ENCODE measurements around the gene USP40. TPM values are rescaled to one million over a fixed set of nuclear protein-coding genes. Genes with fewer than 3 reads are reported as not detected.

The USP40 gene
- total and polyA plus RNA-seq, 2 experiments from 2014 or later, result 20.4 to 25.9 TPM

- Histone ChIP-seq H4K20me1 (ENCODE audit: insufficient read depth, poor library complexity, severe bottlenecking) (no peaks in the 10 kb centered on the region), H3K4me2 (no peak overlapping the region), H3K4me1 (ENCODE audit: insufficient read depth) (no peaks in the 10 kb centered on the region), H3K9me2 (replicated peaks; ENCODE audit: insufficient read depth) (no peaks in the 10 kb centered on the region), H2AFZ (no peak overlapping the region), H3K36me3 (replicated peaks; ENCODE audit: insufficient read depth, low read depth) (no peaks in the 10 kb centered on the region), H3K4me3 (no peak overlapping the region), H3K9me3 (ENCODE audit: low read depth) (no peaks in the 10 kb centered on the region), H3K27me3 (no peaks in the 10 kb centered on the region), H3K27ac (no peak overlapping the region), H3K79me2 (no peaks in the 10 kb centered on the region)
- WGBS (ENCODE audit: low lambda C conversion rate, missing lambda C conversion rate), result 96% methylated on average over 15 of the region's 15 CpGs
- TF ChIP-seq CTCF (IDR thresholded peaks at IDR 0.05; ENCODE audit: poor library complexity) (no peak), EZH2phosphoT487 (IDR thresholded peaks at IDR 0.05; ENCODE audit: low read depth, severe bottlenecking, unreplicated experiment) (no peak), EZH2 (IDR thresholded peaks at IDR 0.05; ENCODE audit: borderline replicate concordance) (no peak)
- no peak for DNase-seq (ENCODE audit: low spot score)
These were observed 118.9 kb downstream of the USP40 start for GRCh38 chr2:233447506-233448219.

- no peaks in the 10 kb centered on the region for H3K27me3 ChIP-seq
These were observed 119.8 kb downstream of the USP40 start for GRCh38 chr2:233446606-233447305.

GRCh38 chr2:233446121-233446520 lies 120.5 kb downstream of the USP40 start:
- H3K4me1 ChIP-seq (ENCODE audit: insufficient read depth), result no peaks in the 10 kb centered on the region
- H3K36me3 ChIP-seq (replicated peaks; ENCODE audit: insufficient read depth, low read depth), result no peaks in the 10 kb centered on the region
- WGBS (ENCODE audit: low lambda C conversion rate, missing lambda C conversion rate), result 100% methylated on average over 1 of the region's 1 CpG

More at GRCh38 chr2:233446606-233447305, 119.8 kb downstream of the USP40 start:
- Histone ChIP-seq H3K79me2 (no peaks in the 10 kb centered on the region), H3K9me3 (ENCODE audit: low read depth) (no peaks in the 10 kb centered on the region), H3K9me2 (replicated peaks; ENCODE audit: insufficient read depth) (no peaks in the 10 kb centered on the region), H3K4me1 (ENCODE audit: insufficient read depth) (no peaks in the 10 kb centered on the region), H3K4me3 (no peak overlapping the region), H3K36me3 (replicated peaks; ENCODE audit: insufficient read depth, low read depth) (no peaks in the 10 kb centered on the region), H3K27ac (no peak overlapping the region), H3K4me2 (no peak overlapping the region), H4K20me1 (ENCODE audit: insufficient read depth, poor library complexity, severe bottlenecking) (no peaks in the 10 kb centered on the region), H2AFZ (no peak overlapping the region)
- no peak for DNase-seq (ENCODE audit: low spot score)
- whole genome bisulfite sequencing (ENCODE audit: low lambda C conversion rate, missing lambda C conversion rate), result 97% methylated on average over 36 of the region's 37 CpGs
- TF ChIP-seq EZH2 (IDR thresholded peaks at IDR 0.05; ENCODE audit: borderline replicate concordance) (no peak), CTCF (IDR thresholded peaks at IDR 0.05; ENCODE audit: poor library complexity) (no peak), EZH2phosphoT487 (IDR thresholded peaks at IDR 0.05; ENCODE audit: low read depth, severe bottlenecking, unreplicated experiment) (no peak)

More at GRCh38 chr2:233446121-233446520, 120.5 kb downstream of the USP40 start:
- Histone ChIP-seq H2AFZ (no peak overlapping the region), H3K27ac (no peak overlapping the region), H3K4me3 (no peak overlapping the region), H3K9me2 (replicated peaks; ENCODE audit: insufficient read depth) (no peaks in the 10 kb centered on the region), H3K9me3 (ENCODE audit: low read depth) (no peaks in the 10 kb centered on the region), H3K4me2 (no peak overlapping the region), H3K27me3 (no peaks in the 10 kb centered on the region), H4K20me1 (ENCODE audit: insufficient read depth, poor library complexity, severe bottlenecking) (no peaks in the 10 kb centered on the region), H3K79me2 (no peaks in the 10 kb centered on the region)
- no peak for TF ChIP-seq EZH2phosphoT487 (IDR thresholded peaks at IDR 0.05; ENCODE audit: low read depth, severe bottlenecking, unreplicated experiment)
- TF ChIP-seq EZH2 (IDR thresholded peaks at IDR 0.05; ENCODE audit: borderline replicate concordance), result no peak
- no peak for TF ChIP-seq CTCF (IDR thresholded peaks at IDR 0.05; ENCODE audit: poor library complexity)
- DNase-seq (ENCODE audit: low spot score), result no peak
